ENCODE data around the gene ELL.

DNA sequence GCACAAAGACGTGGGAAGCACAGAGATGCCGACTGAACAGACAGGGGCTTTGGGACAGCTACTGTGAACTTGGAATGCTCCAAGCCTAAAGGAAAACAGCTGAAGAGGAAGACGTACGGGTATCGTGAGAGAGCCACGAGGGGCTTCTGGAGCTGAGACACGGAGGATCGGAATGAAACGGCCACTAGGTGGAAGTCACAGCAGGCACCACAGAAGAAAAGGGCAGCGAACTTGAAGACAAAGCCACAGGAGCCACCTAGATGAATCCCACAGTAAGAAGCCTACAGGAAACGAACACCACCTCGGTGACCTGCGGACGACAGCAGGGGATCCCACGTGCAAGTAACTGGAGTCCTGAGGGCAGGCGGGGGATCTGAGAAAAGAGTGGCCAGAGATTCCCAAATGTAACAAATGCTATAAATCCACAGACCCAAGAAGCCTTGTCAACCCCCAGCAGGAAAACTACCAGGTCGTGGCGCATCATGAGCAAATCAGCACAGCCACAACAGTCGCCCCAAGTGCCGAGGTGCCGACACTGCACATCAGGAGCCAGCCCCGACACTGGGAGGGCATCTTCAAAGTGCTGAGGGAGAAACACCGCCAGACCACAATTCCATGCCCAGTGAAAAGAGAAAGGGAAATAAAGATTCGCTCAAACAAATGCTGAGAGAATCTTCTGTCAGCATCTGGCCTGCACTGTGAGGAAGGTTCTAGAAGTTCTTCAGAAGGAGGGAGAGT, 44.7 kb downstream of the ELL start:
- TF ChIP-seq EP300 (IDR thresholded peaks at IDR 0.05) (no peak), POLR2A (IDR thresholded peaks at IDR 0.05) (no peak)
- TF ChIP-seq, protein P1, sequence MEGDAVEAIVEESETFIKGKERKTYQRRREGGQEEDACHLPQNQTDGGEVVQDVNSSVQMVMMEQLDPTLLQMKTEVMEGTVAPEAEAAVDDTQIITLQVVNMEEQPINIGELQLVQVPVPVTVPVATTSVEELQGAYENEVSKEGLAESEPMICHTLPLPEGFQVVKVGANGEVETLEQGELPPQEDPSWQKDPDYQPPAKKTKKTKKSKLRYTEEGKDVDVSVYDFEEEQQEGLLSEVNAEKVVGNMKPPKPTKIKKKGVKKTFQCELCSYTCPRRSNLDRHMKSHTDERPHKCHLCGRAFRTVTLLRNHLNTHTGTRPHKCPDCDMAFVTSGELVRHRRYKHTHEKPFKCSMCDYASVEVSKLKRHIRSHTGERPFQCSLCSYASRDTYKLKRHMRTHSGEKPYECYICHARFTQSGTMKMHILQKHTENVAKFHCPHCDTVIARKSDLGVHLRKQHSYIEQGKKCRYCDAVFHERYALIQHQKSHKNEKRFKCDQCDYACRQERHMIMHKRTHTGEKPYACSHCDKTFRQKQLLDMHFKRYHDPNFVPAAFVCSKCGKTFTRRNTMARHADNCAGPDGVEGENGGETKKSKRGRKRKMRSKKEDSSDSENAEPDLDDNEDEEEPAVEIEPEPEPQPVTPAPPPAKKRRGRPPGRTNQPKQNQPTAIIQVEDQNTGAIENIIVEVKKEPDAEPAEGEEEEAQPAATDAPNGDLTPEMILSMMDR (IDR thresholded peaks at IDR 0.05), result no peak

Measured in ovary (tissue), 3 donors.